NCI-H526 (cell line): ENCODE results near the gene FERMT3.
"Not testable (repeated sequence)": the region's sequence is repeated elsewhere in the genome, so short reads cannot be mapped to it uniquely, and the experiment has no call there.

Experiments
- DNase-seq, 2 experiments: peaks; one replicate each; lab custom pipeline; 2025; lab: John Stamatoyannopoulos, UW

FERMT3 gene

DNA sequence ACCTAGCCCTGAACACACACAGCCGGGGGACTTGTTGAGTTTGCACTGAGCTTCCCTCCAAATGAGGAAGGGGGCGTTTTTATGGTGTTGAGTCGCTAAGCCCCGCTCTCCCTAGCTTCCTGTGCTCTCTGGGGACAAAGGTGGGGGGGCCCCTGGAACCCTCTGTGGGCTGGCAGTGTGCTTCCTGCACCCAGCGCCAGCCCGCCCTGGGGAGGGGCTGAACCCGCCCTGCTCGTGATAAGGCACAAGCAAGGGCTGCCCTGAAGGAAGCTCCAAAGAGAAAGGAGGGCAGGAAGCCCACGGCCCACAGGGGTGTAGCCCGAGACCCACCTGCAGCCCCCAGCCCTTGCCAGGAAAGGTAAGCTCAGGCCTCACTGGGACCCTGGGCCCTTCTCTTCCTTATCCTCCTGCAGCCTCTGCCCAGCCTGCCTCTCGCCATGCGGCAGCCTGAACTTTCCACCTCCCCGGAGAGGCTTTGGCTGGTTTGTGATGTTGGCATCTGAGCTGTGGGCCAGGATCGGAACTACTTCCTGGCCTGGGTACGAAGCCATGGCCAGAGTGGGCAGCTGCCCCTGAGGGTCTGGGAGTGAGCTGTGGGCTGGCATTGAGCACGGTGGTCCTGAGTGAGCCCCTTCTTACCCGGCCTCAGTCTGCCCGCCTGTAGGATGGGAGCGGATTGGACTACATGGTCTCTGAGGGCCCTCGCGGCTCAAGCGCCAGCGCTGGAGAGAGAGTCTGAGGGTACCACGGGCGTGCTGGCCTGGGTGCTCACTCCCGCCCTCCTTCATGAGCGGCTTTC lies at the start of gene FERMT3:
FERMT3 (plus strand) TSS at position 265 of the 799 bp plus-strand sequence. CDS start 644 bp downstream, outside the sequence.
- DNase-seq = no peak

DNA sequence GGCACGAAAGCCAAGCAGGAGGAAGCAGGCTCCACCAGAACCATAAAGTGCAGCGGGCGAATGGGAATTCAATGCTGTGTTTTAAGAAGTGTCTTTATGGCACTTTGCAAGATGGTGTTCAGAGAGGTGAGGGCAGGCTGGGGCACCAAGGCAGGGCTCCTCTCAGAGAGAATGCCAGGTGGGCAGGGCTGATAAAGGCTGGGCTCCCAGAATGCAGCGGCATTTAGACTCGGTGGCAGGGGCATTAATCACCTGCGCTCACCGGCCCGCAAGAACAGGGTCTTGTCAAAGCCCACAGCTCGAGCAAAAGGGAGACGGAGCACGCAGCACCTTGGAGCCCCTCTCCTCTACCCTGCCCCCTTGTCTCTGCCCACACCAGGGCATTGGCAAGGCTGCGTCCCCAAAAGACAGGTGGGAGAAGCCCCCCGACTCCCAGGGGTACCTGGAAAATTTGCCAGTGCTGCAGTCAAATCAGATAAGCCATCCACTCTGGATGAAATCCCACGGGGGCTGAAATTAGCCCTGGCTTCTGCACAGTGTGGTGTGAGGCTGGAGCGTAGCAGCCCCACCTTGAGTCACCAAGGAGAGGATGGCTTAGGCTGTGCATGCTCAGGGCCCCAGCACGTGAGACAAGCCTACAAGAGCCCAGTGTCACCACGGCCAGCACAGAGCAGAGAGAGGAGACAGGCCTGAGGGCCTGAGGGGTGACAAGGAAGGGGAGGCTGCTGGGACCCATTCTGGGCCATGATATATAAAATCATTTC lies 48.7 kb upstream of the FERMT3 start:
- peak in 1 of 2 experiments; percentile 51 for DNase-seq

DNA sequence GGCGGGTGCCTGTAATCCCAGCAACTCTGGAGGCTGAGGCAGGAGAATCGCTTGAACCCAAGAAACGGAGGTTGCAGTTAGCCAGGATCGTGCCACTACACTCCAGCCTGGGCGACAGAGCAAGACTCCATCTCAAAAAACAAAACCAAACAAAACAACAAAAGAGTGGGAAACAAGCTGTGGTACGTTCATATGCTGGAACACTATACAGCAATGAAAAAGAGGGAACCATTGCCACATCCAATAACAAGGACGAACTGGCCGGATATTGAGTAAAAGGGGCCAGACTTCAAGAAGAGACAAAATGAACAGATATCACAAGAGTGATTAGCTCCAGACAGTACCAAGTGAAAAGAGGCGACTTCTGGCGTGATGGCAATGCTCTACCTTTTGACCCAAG lies 45.5 kb upstream of the FERMT3 start:
- DNase-seq = no peak

DNA sequence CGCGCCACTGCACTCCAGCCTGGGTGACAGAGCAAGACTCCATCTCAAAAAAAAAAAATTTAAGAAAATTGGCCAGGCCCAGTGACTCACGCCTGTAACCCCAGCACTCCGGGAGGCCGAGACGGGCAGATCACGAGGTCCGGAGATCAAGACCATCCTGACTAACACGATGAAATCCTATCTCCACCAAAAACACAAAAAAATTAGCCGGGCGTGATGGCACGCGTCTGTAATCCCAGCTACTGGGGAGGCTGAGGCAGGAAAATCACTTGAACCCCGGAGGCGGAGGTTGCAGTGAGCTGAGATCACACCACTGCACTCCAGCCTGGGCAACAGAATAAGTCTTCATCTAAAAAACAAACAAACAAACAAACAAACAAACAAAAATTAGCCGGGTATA lies 43.8 kb upstream of the FERMT3 start:
- not testable (repeated sequence) for DNase-seq

DNA sequence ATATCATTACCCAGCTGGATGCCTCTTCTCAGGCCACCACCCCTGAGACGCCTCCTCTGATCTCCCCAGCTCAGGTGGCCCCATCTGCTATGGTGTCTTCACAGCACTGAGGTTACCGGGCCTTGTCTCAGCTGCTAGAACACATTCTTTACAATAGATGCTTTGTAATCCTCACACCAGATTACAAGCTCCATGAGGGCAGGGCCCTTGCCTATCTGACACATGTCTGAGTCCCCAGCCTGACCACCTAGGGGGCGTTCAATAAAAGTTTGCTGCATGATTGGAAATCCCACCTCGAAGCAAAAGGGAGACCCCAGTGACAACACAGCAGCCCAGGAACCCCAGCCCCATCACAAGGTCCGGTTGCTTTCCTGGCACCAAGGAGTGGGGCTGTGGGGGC lies 42.6 kb upstream of the FERMT3 start:
- no peak for DNase-seq

DNA sequence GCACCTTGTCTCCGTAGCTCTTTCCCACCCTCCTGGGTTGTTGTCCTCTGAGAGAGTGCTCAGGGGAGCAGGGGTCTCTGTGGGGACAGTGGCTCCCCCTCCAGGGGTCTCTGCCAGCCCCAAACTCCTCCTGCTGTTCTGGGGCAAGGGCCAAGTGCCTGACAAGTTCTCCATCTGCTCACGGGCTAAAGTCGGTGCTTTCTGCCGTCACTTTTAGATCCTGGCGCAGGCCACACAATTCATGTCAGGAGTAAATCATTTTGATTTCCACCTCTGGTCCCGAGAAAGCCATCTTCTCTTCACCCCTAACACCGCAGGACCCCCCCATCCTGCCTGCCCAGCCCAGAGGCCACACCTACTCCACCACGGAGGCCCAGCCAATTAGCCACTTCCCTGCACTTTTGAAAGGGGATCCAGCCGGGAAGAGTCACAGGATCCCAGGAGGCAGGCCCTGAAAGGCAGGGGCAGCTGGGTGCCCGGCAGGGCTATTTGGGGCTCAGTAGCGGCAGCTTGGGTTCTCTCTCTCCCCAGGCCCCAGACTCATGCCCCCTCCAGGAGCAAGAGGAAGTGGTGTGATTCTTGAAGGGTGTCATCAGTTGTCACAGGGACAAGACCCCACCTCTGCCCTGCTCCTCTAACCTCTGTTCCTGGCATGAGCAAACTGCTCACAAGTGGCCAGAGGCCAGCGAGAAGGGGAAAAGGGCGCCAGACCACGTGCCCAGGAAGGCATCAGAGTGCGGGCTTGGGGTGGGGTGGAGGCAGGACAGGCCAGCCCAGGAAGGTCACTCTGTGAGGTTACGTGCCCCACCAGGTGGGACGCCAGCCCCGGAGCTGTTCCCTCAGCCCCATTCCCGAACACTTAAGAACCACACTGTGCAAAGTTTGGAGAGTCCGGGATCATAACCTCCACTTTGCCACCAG lies 41.9 kb upstream of the FERMT3 start:
- peak in 1 of 2 experiments; percentile 52 for DNase-seq

DNA sequence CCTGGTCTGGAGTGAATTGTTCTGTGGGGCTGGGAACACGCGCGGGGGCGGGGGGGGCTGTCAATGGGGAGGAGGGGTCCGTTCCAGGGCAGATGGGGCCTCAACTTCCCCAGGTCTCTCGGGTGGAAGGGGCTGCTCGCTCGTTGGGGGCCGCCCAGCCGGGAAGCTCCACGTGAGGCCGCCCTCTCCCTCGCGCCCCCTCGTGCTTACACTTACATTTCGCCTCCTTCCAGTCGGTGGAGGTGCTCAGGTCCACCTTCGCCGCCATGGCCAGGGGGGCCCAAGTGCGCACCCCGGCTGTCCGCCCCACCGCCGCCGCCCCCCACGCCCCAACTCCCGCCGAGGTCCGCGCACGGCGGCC lies 41.1 kb upstream of the FERMT3 start:
- DNase-seq = peak in 1 of 2 experiments; percentile 65

DNA sequence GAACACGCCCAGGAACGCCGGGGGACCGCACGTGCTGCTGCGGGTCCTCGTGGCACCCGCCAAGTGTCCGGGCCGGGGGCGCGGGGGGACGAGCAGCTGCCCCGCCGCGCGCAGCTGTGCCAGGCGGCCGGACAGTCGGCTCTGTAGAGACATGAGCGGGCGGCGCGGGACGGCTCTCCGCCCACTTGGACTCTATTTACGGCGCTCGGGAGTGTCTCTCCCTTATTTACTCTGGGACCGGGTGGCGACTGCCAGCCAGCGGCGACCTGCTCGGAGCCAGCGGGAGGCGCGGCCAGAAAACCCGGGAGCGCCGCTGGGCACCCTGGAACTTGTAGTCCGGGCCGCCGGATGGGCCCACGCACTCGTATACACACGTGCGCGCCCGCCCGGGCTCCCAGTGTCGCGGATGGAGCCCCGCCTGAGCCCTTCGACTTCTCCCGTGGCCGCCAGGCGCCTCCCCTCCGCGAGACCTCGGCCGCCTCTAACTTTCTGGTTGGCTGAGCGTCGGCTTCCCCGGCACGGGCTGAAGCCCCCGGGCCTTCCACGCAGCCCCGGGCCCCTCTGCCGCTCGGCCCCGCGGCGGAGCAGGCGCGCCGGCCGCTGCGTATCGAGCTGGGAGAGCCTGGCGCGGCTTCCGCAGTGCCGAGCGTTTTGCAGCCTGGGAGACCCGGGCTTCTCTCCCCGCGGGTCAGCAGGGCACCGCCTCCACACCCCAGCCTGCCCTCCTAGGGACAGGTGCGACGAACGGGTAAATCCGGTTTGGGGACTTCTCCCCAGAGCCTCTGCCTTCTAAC lies 40.5 kb upstream of the FERMT3 start, which contains the start of gene MACROD1:
MACROD1 (minus strand) TSS at position 272 of the 794 bp plus-strand sequence; CDS start at position 153, 119 bp downstream.
- DNase-seq = peak; percentile 87 to 98

DNA sequence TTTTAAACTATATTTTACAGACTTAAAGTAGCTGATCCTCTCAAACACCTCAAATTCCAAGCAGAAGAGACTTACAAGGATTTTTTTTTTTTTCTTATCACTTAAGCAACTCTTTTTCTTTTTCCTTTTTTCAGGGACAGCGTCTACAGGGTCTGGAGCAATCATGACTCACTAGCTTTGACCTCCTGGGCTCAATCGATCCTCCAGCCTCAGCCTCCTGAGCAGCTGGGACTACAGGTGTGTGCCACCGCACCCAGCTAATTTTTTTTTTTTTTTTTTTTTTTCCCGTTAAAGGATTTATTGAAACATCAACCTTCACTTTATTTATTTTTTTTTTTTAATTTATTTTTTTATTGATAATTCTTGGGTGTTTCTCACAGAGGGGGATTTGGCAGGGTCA lies 36.1 kb upstream of the FERMT3 start:
- DNase-seq = no peak

DNA sequence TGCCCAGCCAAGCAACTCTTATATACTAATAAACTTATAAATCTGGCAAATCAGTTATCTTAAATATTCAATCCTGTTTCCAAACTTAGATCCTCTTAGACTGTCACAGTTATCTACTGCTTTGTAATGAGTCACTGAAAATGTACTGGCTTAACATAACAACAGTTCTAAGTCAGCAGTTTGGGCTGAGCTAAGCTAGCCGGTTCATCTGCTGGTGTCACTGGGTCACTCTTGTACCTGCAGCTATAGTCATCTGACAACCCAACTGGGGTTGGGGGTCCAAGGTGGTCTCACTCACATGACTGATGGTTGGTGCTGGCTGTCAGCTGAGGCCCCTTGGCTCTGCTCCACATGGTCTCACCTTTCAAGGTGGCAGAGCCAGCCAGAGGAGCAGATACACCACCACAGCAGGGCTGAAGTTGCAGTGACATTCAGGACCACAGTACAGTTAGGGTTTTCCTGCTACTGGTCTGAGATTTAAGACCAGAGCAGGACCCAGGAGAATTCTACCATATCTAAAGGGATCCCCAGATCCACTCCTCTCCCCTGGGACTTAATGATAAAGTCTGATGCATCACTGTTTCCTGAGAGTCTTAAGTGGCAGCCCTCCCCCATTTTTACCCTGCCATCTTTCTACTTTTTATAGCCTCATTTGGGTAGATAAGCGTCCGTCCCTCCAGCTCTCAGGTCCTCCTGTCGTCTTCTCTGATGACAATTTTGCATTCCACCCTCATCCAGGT lies 32.7 kb upstream of the FERMT3 start:
- DNase-seq = no peak

DNA sequence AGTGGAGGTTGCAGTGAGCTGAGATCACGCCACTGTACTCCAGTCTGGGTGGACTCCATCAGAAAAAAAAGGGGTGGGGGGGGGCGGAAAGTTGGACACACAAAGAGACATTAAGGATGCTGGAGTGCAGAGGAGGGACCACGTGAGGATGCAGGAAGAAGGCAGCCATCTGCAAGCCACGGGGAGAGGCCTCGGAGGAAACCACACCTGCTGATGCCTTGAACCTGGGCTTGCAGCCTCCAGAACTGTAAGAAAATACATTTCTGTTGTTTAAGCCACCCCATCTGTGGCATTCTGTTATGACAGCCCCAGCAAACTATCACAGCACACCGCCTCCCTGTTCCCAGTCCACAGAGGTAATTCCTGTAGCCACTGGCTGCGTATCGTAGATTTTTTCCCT lies 29.8 kb upstream of the FERMT3 start:
- no peak for DNase-seq

DNA sequence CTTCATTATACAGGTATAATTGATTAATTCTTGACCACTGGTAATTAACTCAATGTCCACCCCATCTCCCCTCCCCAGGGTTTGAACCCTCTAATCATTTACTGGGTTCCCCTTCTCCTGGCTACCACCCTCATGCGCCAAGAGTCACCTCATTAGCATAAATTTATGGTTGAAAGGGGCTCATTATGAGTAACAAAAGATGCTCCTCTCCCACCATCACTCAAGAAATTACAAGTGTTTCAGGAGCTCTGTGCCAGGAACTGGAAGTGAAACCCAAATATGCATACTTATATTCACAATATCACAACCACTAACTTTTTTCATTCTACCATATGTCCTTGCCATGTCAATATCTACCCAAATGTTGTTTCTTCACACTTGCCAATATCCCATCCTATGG lies 28.3 kb upstream of the FERMT3 start:
- DNase-seq = no peak

DNA sequence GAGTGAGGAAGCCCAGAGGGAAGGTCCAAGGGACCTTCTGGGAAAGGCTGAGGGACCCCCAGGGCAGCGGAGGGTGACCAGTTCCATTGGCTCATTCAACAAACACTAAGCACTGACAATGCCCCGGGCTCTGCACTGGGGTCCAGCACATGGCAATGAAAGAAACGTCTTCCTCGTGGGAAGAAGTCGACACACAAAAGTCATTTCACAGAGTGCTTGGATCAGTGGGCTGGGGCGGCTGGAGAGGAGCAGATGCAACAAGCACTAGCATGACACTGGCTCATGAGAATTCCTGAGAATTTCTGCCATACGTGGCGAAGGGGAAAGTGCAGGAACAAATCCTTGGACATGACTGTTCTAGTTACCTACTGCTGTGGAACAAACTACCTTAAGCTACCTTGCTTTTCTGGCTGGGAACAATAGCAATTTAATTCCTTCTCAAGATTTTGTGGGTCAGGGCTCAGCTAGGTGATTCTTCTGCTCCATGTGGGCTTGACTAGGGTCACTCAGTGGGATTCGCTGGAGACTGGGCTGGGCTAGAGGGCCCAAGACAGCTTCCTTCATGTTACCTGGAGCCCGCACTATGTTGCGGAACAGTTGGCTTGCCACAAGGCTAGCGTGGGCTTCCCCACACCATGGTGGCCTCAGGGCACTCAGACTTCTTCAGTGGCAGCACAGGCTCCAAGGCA lies 27.4 kb upstream of the FERMT3 start:
- DNase-seq = no peak

DNA sequence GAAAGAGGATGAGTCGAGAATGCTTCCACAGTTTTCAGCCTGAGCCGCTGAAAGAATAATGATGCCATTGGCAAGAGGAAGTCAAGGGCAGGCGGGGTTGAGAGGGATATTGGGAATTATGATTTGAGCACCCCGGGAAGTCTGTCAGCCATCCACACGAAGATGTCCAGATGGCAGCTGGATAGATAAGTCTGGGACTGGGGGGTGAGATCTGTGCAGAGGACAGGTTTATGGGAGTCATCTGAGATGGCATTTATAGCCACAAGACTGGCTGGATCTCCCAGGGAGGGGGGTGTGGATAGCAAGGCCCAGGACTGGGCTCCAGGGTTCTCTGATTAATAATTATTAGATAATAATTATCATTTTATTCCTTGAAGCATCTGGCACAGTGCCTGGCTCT lies 25.6 kb upstream of the FERMT3 start:
- no peak for DNase-seq

DNA sequence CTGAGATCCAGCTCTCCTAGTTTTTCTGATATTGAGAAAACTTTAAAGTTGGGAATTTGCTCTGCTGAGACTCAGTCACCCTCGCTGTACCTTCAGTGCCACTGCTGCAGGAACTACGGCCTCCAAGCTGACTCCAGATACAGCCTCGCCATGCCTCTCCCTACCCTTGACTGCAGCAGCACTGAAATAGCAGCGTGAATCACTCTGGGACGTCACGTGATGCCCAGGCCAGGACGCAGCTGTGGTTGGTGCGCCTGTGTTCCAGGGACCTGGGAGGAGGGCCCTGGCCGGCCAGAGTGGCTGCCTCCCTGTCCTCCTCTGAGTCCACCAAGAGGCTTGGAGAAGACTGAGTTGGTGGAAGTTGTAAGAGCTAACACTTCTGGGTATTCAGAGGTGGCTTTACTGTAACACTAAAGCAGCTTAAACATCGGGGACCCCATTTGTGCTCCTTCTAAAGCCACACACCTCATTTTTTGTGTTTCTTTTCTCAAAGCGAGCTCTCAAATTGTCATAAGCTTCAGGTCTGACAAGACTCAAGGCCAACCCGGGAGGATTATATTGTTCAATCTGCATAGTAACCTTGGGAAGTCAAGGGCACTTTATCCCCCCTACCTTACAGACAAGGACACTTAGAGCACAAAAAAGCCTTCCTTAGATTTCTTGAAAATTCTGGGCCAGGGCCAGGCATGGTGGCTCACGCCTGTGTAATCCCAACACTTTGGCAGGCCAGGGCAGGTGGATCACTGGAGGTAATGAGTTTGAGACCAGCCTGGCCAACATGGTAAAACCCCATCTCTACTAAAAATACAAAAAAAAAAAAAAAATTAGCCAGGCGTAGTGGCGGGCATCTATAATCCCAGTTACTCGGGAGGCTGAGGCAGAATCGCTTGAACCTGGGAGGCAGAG lies 24.8 kb upstream of the FERMT3 start:
- DNase-seq = peak; percentile 43 to 85

DNA sequence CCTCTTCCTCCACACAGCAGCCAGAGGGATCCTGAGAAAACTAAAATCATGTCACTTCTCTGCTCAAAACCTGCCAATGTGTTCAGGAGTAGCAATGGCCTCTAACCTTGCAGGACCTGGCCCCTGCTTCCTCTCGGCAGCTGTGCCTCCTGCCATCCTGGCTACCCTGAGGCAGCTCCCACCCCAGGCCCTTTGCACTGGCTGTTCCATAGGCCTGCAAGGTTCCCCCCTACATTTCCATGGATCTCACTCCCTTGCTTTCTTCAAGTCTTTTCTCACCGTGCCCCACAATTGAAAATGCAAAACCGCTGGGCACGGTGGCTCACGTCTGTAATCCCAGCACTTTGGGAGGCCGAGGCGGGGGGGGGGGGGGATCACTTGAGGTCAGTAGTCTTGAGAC lies 22.6 kb upstream of the FERMT3 start:
- DNase-seq = no peak

DNA sequence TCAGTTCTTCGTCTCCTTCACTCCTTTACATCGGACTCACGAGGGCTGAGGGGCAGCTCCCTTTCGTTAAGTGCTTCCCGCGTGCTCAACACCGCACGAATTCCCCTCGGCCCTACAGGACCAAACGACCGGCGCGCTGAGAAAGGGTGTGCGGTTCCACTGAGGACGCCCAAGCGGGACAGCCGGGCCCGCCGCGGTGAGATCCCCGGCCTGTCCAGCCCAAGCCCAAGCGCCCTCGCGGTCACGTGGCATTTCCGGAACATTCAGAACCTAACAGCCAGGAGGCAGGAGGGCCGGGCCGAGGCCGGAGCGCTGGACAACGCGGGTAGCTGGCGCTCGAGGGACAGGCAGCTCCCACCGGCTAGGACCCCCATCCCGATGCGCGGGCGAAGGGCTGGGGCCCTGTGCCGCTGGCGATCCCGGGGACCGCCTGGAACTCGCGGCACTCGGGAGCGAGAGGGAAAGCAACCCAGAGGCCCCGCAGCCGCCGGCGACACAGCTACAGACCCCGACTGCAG lies 21.3 kb upstream of the FERMT3 start:
- DNase-seq = peak; percentile 68 to 89

DNA sequence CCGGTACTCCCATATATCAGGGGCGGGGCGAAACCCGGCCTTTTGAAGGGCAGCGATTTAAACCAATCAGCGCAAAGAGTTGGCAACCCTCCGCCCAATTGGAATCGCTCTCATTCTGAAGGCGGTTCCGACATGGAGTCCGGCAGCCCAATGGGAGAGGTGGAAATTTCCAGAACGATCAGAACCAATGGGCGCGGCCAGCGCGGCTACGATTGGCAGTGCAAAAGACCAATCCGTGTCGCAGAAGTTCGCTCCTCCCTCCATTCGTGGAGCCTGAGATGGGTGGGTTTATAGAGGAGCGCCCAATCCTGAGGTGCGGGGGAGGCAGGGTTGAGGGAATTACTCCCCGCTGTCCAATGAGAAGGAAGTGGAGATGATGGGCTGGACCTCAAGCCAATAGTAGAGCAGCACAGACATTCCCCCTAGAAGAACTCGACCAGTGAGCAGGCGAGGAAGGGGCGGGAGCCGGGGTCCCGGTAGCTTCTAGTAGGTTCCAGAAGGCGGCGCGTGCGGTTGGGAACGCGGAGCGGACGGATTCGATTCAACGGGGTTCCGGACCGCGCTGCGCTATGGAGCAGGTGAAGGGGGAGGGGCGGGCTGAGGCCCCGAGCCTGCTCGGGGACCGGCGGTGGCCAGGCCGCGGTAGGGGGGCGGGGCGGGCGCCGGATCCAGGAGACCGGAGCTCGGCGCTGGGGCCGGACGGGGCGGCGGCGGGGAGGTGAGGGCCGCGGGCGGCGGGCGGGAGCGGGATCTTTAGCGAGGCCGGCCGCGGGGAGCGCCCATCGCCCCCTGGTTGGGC lies 20.6 kb upstream of the FERMT3 start, which contains the start of gene STIP1:
STIP1 (plus strand) TSS at position 479 of the 799 bp plus-strand sequence; CDS start at position 570, 91 bp downstream.
- DNase-seq = peak; percentile 100
